Measurements from ENCODE around the gene FPGS.

Gene FPGS

DNA sequence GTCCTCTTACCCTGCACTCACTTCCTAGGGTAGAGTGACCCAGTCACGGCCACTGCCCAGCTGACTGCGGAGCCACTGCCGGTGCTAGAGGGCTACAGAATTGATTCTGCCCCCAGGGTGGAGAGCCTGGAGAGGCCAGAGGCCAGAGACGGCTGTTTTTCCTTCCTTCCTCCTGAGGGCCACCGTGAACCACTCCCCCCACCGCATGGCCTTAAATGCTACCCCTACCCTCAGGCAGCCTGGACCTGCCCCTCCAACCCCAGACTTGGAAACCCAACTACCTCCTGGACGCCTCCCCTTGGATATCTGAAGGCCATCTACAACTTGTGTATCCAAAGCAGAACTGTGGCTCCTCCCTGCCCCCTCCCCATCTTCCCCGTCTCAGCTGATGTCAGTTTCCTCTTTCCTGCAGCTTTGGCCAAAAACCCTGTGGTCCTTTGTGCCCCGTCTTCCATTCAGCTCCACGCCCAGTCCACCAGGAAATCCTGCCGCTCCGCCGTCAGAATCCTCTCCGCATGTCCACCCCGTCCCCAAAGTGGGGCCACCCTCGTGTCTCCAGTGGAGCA lies 40.5 kb upstream of the FPGS start:
- Histone ChIP-seq H3K27ac (no peak overlapping the region), H3K9me3 (no peaks in the 10 kb centered on the region), H3K4me1 (no peaks in the 10 kb centered on the region), H3K27me3 (peaks cover 0 to 50% of the 10 kb centered on the region in 2 donors), H3K4me3 (no peak overlapping the region), H3K36me3 (no peaks in the 10 kb centered on the region)
- TF ChIP-seq, protein P1, sequence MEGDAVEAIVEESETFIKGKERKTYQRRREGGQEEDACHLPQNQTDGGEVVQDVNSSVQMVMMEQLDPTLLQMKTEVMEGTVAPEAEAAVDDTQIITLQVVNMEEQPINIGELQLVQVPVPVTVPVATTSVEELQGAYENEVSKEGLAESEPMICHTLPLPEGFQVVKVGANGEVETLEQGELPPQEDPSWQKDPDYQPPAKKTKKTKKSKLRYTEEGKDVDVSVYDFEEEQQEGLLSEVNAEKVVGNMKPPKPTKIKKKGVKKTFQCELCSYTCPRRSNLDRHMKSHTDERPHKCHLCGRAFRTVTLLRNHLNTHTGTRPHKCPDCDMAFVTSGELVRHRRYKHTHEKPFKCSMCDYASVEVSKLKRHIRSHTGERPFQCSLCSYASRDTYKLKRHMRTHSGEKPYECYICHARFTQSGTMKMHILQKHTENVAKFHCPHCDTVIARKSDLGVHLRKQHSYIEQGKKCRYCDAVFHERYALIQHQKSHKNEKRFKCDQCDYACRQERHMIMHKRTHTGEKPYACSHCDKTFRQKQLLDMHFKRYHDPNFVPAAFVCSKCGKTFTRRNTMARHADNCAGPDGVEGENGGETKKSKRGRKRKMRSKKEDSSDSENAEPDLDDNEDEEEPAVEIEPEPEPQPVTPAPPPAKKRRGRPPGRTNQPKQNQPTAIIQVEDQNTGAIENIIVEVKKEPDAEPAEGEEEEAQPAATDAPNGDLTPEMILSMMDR (IDR thresholded peaks at IDR 0.05) = no peak
- peak in 1 of 2 donors; percentile 69 for DNase-seq
- intact Hi-C loops (cut with DNase I; ENCODE audit: low total_unique reads) = no loop called here

DNA sequence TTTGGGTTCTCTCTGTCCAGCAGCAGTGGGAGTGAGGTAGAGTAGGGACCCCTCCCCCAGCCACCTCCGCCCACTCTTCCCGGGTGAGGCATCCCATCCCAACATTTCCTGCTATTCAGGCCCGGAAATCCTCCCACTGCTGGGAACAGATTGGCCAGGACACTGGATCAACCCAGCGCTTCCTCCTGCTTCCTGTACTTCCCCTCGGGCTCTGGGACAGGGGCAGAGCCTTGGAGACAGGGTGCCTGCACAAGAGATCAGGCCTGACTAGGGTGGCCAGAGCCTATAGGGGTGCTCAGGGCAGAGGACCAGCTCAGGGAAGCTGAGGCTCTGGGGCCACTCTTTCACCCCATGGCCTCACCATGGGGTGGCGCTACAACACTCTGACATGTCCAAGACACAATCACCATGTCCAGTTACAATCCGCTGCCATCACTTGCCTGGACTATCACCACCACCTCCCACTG lies 38.7 kb upstream of the FPGS start:
- TF ChIP-seq, protein P1 (IDR thresholded peaks at IDR 0.05) = peak in 1 of 2 experiments; percentile 21
- Histone ChIP-seq H3K4me1 (peaks cover 0 to 4% (median 0%) of the 10 kb centered on the region in 4 donors), H3K9me3 (no peaks in the 10 kb centered on the region), H3K27me3 (peaks cover 0 to 50% of the 10 kb centered on the region in 2 donors), H3K4me3 (no peak overlapping the region), H3K27ac (no peak overlapping the region), H3K36me3 (no peaks in the 10 kb centered on the region)
- intact Hi-C loops (cut with DNase I; ENCODE audit: low total_unique reads) = no loop called here
- no peak for DNase-seq

DNA sequence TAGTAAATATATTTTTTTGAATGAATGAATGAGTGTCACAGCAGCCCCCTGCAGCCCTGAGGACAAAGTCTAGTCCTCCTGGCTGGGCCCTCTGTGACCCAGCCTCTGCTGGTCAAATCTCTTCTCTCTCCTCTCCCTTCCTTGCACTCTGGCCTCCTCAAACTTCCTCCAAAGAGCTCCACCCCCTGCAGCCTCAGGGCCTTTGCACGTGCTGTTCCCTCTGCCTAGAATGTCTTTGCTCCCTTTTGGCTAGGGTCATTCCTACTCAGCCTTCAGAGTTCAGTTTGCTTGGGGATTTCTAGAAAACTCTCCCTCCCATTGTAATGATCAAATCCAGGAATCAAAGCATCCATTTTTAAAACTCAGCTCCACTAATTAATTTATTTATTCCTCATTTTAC lies 37.3 kb upstream of the FPGS start:
- TF ChIP-seq, protein P1 (IDR thresholded peaks at IDR 0.05) = no peak
- Histone ChIP-seq H3K4me1 (peaks cover 0 to 9% (median under 1%) of the 10 kb centered on the region in 4 donors), H3K9me3 (no peaks in the 10 kb centered on the region), H3K36me3 (no peaks in the 10 kb centered on the region), H3K27ac (no peak overlapping the region), H3K27me3 (peaks cover 0 to 40% of the 10 kb centered on the region in 2 donors), H3K4me3 (no peak overlapping the region)
- intact Hi-C loops (cut with DNase I; ENCODE audit: low total_unique reads) = no loop called here
- no peak for DNase-seq

DNA sequence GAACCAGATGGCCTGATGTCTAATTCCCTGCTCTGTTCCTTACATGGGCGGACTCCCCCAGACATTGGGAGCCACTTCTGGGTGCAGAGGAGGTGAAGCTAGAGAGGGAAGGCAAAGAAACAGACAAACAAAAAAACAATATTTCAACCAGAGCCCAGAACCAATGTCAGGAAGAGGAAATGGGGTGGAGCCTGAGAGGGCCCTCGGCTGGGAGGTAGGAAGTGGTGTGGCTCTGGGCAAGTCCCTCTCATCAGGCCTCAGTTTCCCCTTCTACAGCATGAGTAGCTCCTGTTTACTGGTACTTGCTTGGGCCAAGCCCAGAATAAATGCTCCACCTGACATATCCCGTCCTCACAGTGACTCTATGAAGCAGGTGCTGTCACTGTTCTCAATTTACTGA lies 35.3 kb upstream of the FPGS start:
- TF ChIP-seq, protein P1 (IDR thresholded peaks at IDR 0.05) = no peak
- Histone ChIP-seq H3K36me3 (no peaks in the 10 kb centered on the region), H3K4me1 (peaks cover 0 to 15% (median 10%) of the 10 kb centered on the region in 4 donors), H3K9me3 (no peaks in the 10 kb centered on the region), H3K27me3 (peaks cover 0 to 26% of the 10 kb centered on the region in 2 donors), H3K4me3 (no peak overlapping the region), H3K27ac (no peak overlapping the region)
- no peak for DNase-seq
- intact Hi-C loops (cut with DNase I; ENCODE audit: low total_unique reads) = no loop called here

DNA sequence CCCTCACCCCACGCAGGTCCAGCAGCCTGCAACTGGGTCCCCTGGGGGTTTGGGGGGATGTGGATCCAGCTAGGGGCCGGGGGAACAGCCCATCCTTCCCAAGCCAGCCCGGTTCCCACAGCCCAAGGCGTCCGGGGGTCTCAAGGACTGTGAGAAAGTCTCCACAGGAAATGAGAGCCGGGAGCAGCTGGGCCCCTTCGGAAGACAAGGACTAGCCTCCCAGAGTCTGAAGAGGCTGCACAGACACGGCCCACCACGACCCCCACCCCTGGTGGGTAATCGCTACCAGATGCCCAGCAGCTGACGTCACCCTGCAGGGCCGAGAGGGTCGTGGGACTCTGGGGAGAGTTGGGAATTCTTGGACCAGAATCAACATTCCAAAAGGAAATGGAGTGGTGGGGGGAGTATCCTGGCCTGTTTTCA lies 34.8 kb upstream of the FPGS start:
- intact Hi-C loops (cut with DNase I; ENCODE audit: low total_unique reads) = no loop called here
- H3K4me1 ChIP-seq = peaks cover 0 to 15% (median 10%) of the 10 kb centered on the region in 4 donors
- peaks cover 0 to 26% of the 10 kb centered on the region in 2 donors for H3K27me3 ChIP-seq
- no peaks in the 10 kb centered on the region for H3K36me3 ChIP-seq
- no peak overlapping the region for H3K27ac ChIP-seq
- no peak overlapping the region for H3K4me3 ChIP-seq
- no peaks in the 10 kb centered on the region for H3K9me3 ChIP-seq
- DNase-seq = no peak
- TF ChIP-seq, protein P1 (IDR thresholded peaks at IDR 0.05) = no peak
